Measurements from ENCODE around the gene ADAMTS16. TPM values are rescaled to one million over a fixed set of nuclear protein-coding genes. Genes with fewer than 3 reads are reported as not detected.

Gene ADAMTS16
- total and polyA plus RNA-seq, 2 donors (not counting 3 experiments of a cell fraction or from before 2014, with no cell fraction given): not detected

- DNase-seq (ENCODE audit: low read depth, low spot score): no peak
- Histone ChIP-seq H4K20me1 (replicated peaks; ENCODE audit: control insufficient read depth, extremely low read depth, insufficient read depth, low read length) (no peaks in the 10 kb centered on the region), H3K79me2 (ENCODE audit: control insufficient read depth, insufficient read depth, low read length) (no peaks in the 10 kb centered on the region), H3K4me2 (ENCODE audit: insufficient read depth, low read length) (no peak overlapping the region), H3K9me3 (replicated peaks; ENCODE audit: control insufficient read depth, insufficient read depth, low read length) (no peaks in the 10 kb centered on the region), H3K9me1 (replicated peaks; ENCODE audit: control insufficient read depth, extremely low read depth, insufficient read depth, low read length) (no peaks in the 10 kb centered on the region), H3K4me1 (ENCODE audit: control insufficient read depth, extremely low read depth, insufficient read depth, low read length) (no peaks in the 10 kb centered on the region), H3K4me3 (replicated peaks in 1 of 3; ENCODE audit: insufficient read depth in 1 of 3, low read depth in 1 of 3, low read length in 3 of 3) (no peak overlapping the region), H3K27ac (ENCODE audit: insufficient read depth, low read depth, low read length) (no peak overlapping the region), H3K27me3 (ENCODE audit: control insufficient read depth in 2 of 2, insufficient read depth in 2 of 2, low read length in 2 of 2) (no peaks in the 10 kb centered on the region), H2AFZ (ENCODE audit: low read depth, low read length) (no peak overlapping the region), H3K36me3 (ENCODE audit: control insufficient read depth in 2 of 2, extremely low read depth in 1 of 2, insufficient read depth in 2 of 2, low read length in 2 of 2) (no peaks in the 10 kb centered on the region), H3K9ac (replicated peaks; ENCODE audit: extremely low read depth, insufficient read depth, low read length) (no peak overlapping the region)
- no peak for TF ChIP-seq EZH2 (IDR thresholded peaks at IDR 0.05; ENCODE audit: borderline replicate concordance, low read depth, low read length, severe bottlenecking)
- no peak for TF ChIP-seq POLR2A (IDR thresholded peaks at IDR 0.05; ENCODE audit: low read depth, low read length)
- no peak for TF ChIP-seq POLR2AphosphoS5 (IDR thresholded peaks at IDR 0.05; ENCODE audit: insufficient read depth, low read depth, low read length)
- TF ChIP-seq JUN (IDR thresholded peaks at IDR 0.05; ENCODE audit: borderline replicate concordance, insufficient read depth, insufficient read length, low read depth): no peak
- TF ChIP-seq FOS (IDR thresholded peaks at IDR 0.05; ENCODE audit: borderline replicate concordance, insufficient read depth, low read length): no peak
- TF ChIP-seq CTCF (IDR thresholded peaks at IDR 0.05; ENCODE audit: extremely low read depth in 1 of 2, insufficient read depth in 1 of 2, low read depth in 1 of 2, low read length in 2 of 2): no peak
- TF ChIP-seq MYC (IDR thresholded peaks at IDR 0.05; ENCODE audit: low read depth, low read length): no peak
- no peak for TF ChIP-seq MAX (IDR thresholded peaks at IDR 0.05; ENCODE audit: insufficient read depth, insufficient read length)
- no peak for TF ChIP-seq GATA2 (IDR thresholded peaks at IDR 0.05; ENCODE audit: insufficient read depth, insufficient read length, low read depth, low read length)
- ChIA-PET CTCF (no interaction called here), POLR2A (no interaction called here)
- no TSS peak for BruUV-seq (replicated peaks)
- no peak for FAIRE-seq
- intact Hi-C loops (cut with micrococcal nuclease): no loop called here
- dilution Hi-C loops (cut with MboI; ENCODE audit: extremely low pct_ligation_motif_present, low sequenced_read_pairs): no loop called here
Measured at GRCh38 chr5:5287419-5287818, 147.3 kb downstream of the ADAMTS16 start.

Measured in endothelial cell of umbilical vein (primary cell).